GM23338 (cell line): ENCODE data around the gene FIG4. TPM values are rescaled to one million over a fixed set of nuclear protein-coding genes. Genes with fewer than 3 reads are reported as not detected.

Experiments used
- ATAC-seq: fragments of 200-7000 bp; cut with Tn5 transposase; 3 replicates; pipeline ENCODE4 v1.9.1; 2020
- DNase-seq: peaks from one replicate; pipeline ENCODE4 v3.0.0-alpha.2; 2015; ENCODE audit warnings: low spot score
- H2AFZ ChIP-seq: fragments of 200-600 bp; sonication (generic); 2 replicates; pipeline ENCODE4 v1.8.0; 2016; ENCODE audit warnings: antibody characterized with exemption, mild to moderate bottlenecking, moderate library complexity
- H3F3A ChIP-seq: fragments of 200-600 bp; sonication (generic); replicated peaks from 2 replicates; pipeline ENCODE4 v1.8.0; 2017; ENCODE audit warnings: antibody characterized with exemption, mixed run types, low read depth
- H3K27ac ChIP-seq: fragments of 200-600 bp; sonication (generic); 2 replicates; pipeline ENCODE4 v1.6.1; 2016; ENCODE audit warnings: low read depth
- H3K27me3 ChIP-seq: fragments of 200-600 bp; sonication (generic); 2 replicates; pipeline ENCODE4 v1.8.0; 2016; ENCODE audit warnings: mild to moderate bottlenecking, mixed run types, moderate library complexity; ENCODE audit not compliant: insufficient read depth
- H3K36me3 ChIP-seq: fragments of 200-600 bp; sonication (generic); 2 replicates; pipeline ENCODE4 v1.8.0; 2016; ENCODE audit warnings: mild to moderate bottlenecking; ENCODE audit not compliant: insufficient read depth
- H3K4me1 ChIP-seq: fragments of 200-600 bp; sonication (generic); 2 replicates; pipeline ENCODE4 v1.8.0; 2016; ENCODE audit warnings: mild to moderate bottlenecking, moderate library complexity; ENCODE audit not compliant: insufficient read depth
- H3K4me2 ChIP-seq: fragments of 200-600 bp; sonication (generic); 2 replicates; pipeline ENCODE4 v1.7.1; 2017; ENCODE audit warnings: mixed run types
- H3K4me3 ChIP-seq: fragments of 200-600 bp; sonication (generic); 2 replicates; pipeline ENCODE4 v1.6.1; 2016; ENCODE audit warnings: mixed run types
- H3K79me2 ChIP-seq: fragments of 200-600 bp; sonication (generic); replicated peaks from 2 replicates; pipeline ENCODE4 v1.8.0; 2017; ENCODE audit warnings: mild to moderate bottlenecking; ENCODE audit not compliant: insufficient read depth
- H3K9me2 ChIP-seq: fragments of 200-600 bp; sonication (generic); 2 replicates; pipeline ENCODE4 v1.8.0; 2017; ENCODE audit not compliant: insufficient read depth
- H4K20me1 ChIP-seq: fragments of 200-600 bp; sonication (generic); replicated peaks from 2 replicates; pipeline ENCODE4 v1.8.0; 2017; ENCODE audit warnings: mild to moderate bottlenecking; ENCODE audit not compliant: insufficient read depth
- H3K27ac Mint-ChIP-seq: 2 replicates; pipeline ENCODE4 v1.8.0; 2020; ENCODE audit warnings: inconsistent platforms, mild to moderate bottlenecking, moderate library complexity, mixed read lengths
- H3K27me3 Mint-ChIP-seq: 3 replicates; pipeline ENCODE4 v1.8.0; 2022; ENCODE audit warnings: low read depth, mild to moderate bottlenecking, moderate library complexity, mixed read lengths, inconsistent platforms; ENCODE audit not compliant: insufficient read depth, poor library complexity
- H3K36me3 Mint-ChIP-seq: 3 replicates; pipeline ENCODE4 v1.8.0; 2021; ENCODE audit warnings: low read depth, mild to moderate bottlenecking, inconsistent platforms, moderate library complexity, mixed read lengths
- H3K4me1 Mint-ChIP-seq: 3 replicates; pipeline ENCODE4 v1.8.0; 2020; ENCODE audit warnings: mild to moderate bottlenecking, inconsistent platforms, mixed read lengths
- H3K4me3 Mint-ChIP-seq: 3 replicates; pipeline ENCODE4 v1.8.0; 2021; ENCODE audit warnings: moderate library complexity, mild to moderate bottlenecking, inconsistent platforms, mixed read lengths
- H3K9me3 Mint-ChIP-seq: 3 replicates; pipeline ENCODE4 v1.8.0; 2020; ENCODE audit warnings: moderate library complexity, mild to moderate bottlenecking, inconsistent platforms, mixed read lengths
- ETS1 ChIP-seq: IDR thresholded peaks from 2 replicates; pipeline ENCODE4 v1.6.1; 2016; ENCODE audit warnings: antibody characterized with exemption
- EZH2 ChIP-seq: fragments of 200-600 bp; sonication (generic); IDR thresholded peaks from one replicate; pipeline ENCODE4 v1.8.0; 2017; ENCODE audit warnings: antibody characterized with exemption, mild to moderate bottlenecking, low read depth; ENCODE audit not compliant: unreplicated experiment
- EZH2phosphoT487 ChIP-seq: fragments of 200-600 bp; sonication (generic); IDR thresholded peaks from one replicate; pipeline ENCODE4 v1.8.1; 2018; ENCODE audit warnings: antibody characterized with exemption; ENCODE audit not compliant: unreplicated experiment
- JUNB ChIP-seq: IDR thresholded peaks from one replicate; pipeline ENCODE4 v1.6.1; 2016; ENCODE audit warnings: antibody characterized with exemption; ENCODE audit not compliant: unreplicated experiment
- POLR2AphosphoS5 ChIP-seq: IDR thresholded peaks from 2 replicates; pipeline ENCODE4 v1.6.1; 2016; ENCODE audit warnings: antibody characterized with exemption, low read depth
- STAT1 ChIP-seq: IDR thresholded peaks from one replicate; pipeline ENCODE4 v1.6.1; 2016; ENCODE audit warnings: antibody characterized with exemption; ENCODE audit not compliant: unreplicated experiment
- ZNF114 ChIP-seq: fragments of 250-450 bp; sonication (Bioruptor Pico); IDR thresholded peaks from 2 replicates; pipeline ENCODE4 v1.5.0; 2020; ENCODE audit warnings: mild to moderate bottlenecking, moderate library complexity
- ZNF331 ChIP-seq: fragments of 250-450 bp; sonication (Bioruptor Pico); IDR thresholded peaks from 2 replicates; pipeline ENCODE4 v1.5.0; 2020; ENCODE audit warnings: low read depth, mild to moderate bottlenecking, moderate library complexity
- polyA plus RNA-seq: library from polyadenylated mRNA; unstranded; fragments of >200 nt; fragmentation: Nextera tagmentation; extraction: Ambion mirVana; gene quantifications from 2 replicates; pipeline ENCODE4 v1.2.1, GENCODE V29; 2016
- total RNA-seq: library from RNA; depleted of rRNA; stranded (reverse); fragments of >200 nt; shearing (Covaris generic); gene quantifications from 2 replicates; pipeline ENCODE4 v1.2.3, GENCODE V29; 2014
- TF ChIP-seq, protein P1 (sequence below): fragments of 250-450 bp; sonication (Bioruptor Pico); IDR thresholded peaks from 2 replicates; pipeline ENCODE4 v1.5.0; 2020; ENCODE audit warnings: mild to moderate bottlenecking, moderate library complexity

FIG4 gene
- total and polyA plus RNA-seq, 2 experiments from 2014 or later: 7.0 to 16.9 TPM

- TF ChIP-seq ZNF331 (CRISPR knock-in tag) (no peak), ETS1 (no peak), POLR2AphosphoS5 (no peak), ZNF114 (CRISPR knock-in tag) (no peak), STAT1 (no peak), EZH2phosphoT487 (no peak)
- TF ChIP-seq, protein P1, sequence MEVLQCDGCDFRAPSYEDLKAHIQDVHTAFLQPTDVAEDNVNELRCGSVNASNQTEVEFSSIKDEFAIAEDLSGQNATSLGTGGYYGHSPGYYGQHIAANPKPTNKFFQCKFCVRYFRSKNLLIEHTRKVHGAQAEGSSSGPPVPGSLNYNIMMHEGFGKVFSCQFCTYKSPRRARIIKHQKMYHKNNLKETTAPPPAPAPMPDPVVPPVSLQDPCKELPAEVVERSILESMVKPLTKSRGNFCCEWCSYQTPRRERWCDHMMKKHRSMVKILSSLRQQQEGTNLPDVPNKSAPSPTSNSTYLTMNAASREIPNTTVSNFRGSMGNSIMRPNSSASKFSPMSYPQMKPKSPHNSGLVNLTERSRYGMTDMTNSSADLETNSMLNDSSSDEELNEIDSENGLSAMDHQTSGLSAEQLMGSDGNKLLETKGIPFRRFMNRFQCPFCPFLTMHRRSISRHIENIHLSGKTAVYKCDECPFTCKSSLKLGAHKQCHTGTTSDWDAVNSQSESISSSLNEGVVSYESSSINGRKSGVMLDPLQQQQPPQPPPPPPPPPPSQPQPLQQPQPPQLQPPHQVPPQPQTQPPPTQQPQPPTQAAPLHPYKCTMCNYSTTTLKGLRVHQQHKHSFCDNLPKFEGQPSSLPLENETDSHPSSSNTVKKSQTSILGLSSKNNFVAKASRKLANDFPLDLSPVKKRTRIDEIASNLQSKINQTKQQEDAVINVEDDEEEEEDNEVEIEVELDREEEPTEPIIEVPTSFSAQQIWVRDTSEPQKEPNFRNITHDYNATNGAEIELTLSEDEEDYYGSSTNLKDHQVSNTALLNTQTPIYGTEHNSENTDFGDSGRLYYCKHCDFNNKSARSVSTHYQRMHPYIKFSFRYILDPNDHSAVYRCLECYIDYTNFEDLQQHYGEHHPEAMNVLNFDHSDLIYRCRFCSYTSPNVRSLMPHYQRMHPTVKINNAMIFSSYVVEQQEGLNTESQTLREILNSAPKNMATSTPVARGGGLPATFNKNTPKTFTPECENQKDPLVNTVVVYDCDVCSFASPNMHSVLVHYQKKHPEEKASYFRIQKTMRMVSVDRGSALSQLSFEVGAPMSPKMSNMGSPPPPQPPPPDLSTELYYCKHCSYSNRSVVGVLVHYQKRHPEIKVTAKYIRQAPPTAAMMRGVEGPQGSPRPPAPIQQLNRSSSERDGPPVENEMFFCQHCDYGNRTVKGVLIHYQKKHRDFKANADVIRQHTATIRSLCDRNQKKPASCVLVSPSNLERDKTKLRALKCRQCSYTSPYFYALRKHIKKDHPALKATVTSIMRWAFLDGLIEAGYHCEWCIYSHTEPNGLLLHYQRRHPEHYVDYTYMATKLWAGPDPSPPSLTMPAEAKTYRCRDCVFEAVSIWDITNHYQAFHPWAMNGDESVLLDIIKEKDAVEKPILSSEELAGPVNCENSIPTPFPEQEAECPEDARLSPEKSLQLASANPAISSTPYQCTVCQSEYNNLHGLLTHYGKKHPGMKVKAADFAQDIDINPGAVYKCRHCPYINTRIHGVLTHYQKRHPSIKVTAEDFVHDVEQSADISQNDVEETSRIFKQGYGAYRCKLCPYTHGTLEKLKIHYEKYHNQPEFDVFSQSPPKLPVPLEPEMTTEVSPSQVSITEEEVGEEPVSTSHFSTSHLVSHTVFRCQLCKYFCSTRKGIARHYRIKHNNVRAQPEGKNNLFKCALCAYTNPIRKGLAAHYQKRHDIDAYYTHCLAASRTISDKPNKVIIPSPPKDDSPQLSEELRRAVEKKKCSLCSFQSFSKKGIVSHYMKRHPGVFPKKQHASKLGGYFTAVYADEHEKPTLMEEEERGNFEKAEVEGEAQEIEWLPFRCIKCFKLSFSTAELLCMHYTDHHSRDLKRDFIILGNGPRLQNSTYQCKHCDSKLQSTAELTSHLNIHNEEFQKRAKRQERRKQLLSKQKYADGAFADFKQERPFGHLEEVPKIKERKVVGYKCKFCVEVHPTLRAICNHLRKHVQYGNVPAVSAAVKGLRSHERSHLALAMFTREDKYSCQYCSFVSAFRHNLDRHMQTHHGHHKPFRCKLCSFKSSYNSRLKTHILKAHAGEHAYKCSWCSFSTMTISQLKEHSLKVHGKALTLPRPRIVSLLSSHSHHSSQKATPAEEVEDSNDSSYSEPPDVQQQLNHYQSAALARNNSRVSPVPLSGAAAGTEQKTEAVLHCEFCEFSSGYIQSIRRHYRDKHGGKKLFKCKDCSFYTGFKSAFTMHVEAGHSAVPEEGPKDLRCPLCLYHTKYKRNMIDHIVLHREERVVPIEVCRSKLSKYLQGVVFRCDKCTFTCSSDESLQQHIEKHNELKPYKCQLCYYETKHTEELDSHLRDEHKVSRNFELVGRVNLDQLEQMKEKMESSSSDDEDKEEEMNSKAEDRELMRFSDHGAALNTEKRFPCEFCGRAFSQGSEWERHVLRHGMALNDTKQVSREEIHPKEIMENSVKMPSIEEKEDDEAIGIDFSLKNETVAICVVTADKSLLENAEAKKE: no peak
Observed at GRCh38 chr6:109759098-109759955, 68.2 kb downstream of the FIG4 start (continued).

DNA sequence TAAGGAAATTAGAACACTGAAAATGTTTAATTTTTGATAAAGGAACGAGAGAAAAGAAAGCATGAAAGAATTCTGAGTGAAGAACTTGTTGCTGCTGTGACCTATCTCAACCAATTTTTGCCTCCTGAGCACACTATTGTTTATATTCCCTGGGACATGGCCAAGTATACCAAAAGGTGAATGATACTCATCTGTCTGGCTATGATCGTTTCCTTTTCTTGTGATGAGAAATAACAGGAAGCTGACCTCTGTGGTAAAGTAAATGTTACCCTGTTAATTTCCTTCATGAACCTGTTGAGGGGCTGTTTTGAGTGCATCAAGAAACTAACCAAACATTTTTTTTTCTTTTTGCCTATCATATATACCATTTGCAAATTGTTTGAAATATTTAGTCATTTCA lies 69.1 kb downstream of the FIG4 start:
- no peaks in the 10 kb centered on the region for H3K4me1 ChIP-seq
- no peak for DNase-seq
- Mint-ChIP-seq H3K4me1 (no peaks in the 10 kb centered on the region; the same call in 2 of the 3 replicates), H3K27me3 (no peaks in the 10 kb centered on the region), H3K9me3 (peaks cover 8% of the 10 kb centered on the region), H3K27ac (no peak overlapping the region), H3K36me3 (peaks cover 40% of the 10 kb centered on the region), H3K4me3 (no peak overlapping the region)
- H3K79me2 ChIP-seq: 0 out of 2 replicates have a peak, but pooled peaks cover 1% of the 10 kb centered on the region
- H3K9me2 ChIP-seq: no peaks in the 10 kb centered on the region
- no peak overlapping the region for H3K4me3 ChIP-seq
- no peaks in the 10 kb centered on the region for H4K20me1 ChIP-seq
- no peak overlapping the region for H3K4me2 ChIP-seq
- TF ChIP-seq EZH2 (no peak), ZNF114 (CRISPR knock-in tag) (no peak), JUNB (no peak)
- ATAC-seq: no peak
- no peaks in the 10 kb centered on the region for H3K36me3 ChIP-seq
- no peak overlapping the region for H3K27ac ChIP-seq
- H3K27me3 ChIP-seq: no peaks in the 10 kb centered on the region
- no peak overlapping the region for H2AFZ ChIP-seq
- H3F3A ChIP-seq: no peaks in the 10 kb centered on the region
